Measurements from ENCODE around the gene NKAPL.
A peak's percentile ranks its signal among the peaks of the same experiment; 100 is the strongest.

NKAPL gene

GRCh38 chr6:28245206-28245941 lies 13.7 kb upstream of the NKAPL start:
- DNase-seq (ENCODE audit: low read depth in 2 of 2): no peak

- DNase-seq (ENCODE audit: low read depth in 2 of 2): no peak
Observed at GRCh38 chr6:28248916-28249315, 10.2 kb upstream of the NKAPL start.

DNA sequence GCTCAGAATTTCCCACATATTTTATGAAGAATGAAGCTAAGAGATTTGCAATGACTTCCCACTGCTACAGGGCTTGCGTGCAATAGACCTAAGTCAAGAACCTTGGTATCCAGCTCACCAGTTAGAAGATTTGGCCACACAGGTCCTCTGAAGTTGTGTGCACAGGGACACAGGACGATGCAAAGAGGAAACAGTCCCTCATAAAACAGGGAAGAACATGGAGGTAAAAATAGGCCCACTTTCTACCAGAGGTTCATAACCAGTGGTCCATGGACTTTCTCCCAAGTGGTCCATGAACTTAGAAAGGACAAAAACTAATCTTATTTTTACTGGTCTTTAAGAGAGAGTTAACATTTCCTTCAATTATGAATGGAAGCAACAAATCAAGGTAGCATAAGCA lies 8.3 kb upstream of the NKAPL start:
- no peak for DNase-seq (ENCODE audit: low read depth in 2 of 2)

GRCh38 chr6:28251661-28252008 lies 7.5 kb upstream of the NKAPL start:
- no peak for DNase-seq (ENCODE audit: low read depth in 2 of 2)

GRCh38 chr6:28252009-28252975 lies 6.8 kb upstream of the NKAPL start, which contains the start of gene ZKSCAN4:
Gene ZKSCAN4 (minus strand): TSS chr6:28252269. CDS start chr6:28251980, 289 bp downstream.
- peak; percentile 42 to 62 for DNase-seq (ENCODE audit: low read depth in 2 of 2)

DNA sequence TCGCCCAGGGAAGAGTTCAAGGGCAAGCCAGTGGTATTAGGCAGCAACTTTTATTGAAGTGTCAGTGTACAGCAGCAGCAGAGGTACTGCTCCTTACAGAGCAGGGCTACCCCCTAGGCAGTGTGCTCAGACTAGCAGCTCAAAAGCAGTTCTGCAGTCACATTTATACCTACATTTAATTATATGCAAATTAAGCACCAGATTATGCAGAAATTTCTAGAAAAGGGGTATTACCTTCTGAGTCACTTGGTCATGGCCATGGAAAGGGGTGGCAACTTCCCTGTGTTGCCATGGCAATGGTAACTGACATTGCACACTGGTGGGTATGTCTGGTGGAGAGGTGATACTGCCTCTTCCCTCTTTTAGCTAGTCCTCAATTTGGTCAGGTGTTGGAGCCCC lies 5.0 kb upstream of the NKAPL start:
- DNase-seq (ENCODE audit: low read depth in 2 of 2): no peak

GRCh38 chr6:28257042-28257441 lies 2.1 kb upstream of the NKAPL start:
- DNase-seq (ENCODE audit: low read depth in 2 of 2): no peak

- DNase-seq (ENCODE audit: low read depth in 2 of 2): no peak
Observed at GRCh38 chr6:28263922-28264321, 4.8 kb downstream of the NKAPL start.

DNA sequence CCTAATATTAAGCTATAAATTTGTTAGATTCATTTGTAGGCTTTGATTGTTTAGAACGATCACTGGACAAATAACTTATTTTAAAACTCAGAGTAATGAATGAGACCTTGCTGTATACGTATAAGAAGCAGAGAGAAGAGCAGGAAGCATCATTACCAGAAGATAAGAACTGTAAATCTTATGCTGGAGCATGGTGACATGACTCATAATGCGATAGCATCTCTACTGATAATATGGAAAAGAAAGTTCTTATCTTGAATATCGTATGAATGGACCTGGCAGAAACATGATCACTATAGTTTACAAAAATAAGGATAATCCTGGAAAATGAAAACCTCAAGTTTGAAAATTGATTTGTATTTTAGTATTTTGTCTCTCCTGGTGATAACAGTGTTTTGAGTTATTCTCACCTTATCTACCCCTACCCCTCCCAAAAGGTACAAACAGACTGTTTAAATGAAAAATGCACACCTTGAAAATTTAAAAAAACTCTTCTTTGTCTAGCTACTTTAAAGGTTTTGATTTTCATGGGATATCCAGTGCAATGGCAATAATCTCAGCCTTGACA lies 5.8 kb downstream of the NKAPL start:
- no peak for DNase-seq (ENCODE audit: low read depth in 2 of 2)

DNA sequence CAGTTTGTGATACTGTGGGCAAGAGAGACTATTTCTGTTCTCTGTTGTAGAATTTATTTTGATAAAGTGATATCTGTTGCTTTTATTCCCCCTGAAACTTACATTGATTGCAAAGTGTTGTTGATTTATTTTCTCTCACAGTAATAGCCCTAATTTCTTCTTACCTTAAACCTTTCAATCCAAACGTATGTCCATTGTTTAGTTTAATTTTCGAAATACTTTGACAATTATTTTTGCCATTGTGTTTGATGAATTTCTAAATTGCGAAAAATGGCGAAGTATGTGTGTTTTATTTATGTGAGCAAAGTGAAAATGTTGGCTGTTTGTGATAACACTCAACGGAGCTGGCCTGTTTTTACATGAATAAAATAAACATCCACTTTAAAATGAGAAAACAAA lies 7.5 kb downstream of the NKAPL start:
- no peak for DNase-seq (ENCODE audit: low read depth in 2 of 2)

- DNase-seq (ENCODE audit: low read depth in 2 of 2): peak; percentile 67 to 75
Observed at GRCh38 chr6:28266962-28267694, 8.0 kb downstream of the NKAPL start, which contains the start of gene ZSCAN26. Gene ZSCAN26 (plus strand): TSS chr6:28267143. CDS start chr6:28271920, 4,777 bp downstream.

- DNase-seq (ENCODE audit: low read depth in 2 of 2): no peak
Observed at GRCh38 chr6:28267695-28268059, 8.6 kb downstream of the NKAPL start.

DNA sequence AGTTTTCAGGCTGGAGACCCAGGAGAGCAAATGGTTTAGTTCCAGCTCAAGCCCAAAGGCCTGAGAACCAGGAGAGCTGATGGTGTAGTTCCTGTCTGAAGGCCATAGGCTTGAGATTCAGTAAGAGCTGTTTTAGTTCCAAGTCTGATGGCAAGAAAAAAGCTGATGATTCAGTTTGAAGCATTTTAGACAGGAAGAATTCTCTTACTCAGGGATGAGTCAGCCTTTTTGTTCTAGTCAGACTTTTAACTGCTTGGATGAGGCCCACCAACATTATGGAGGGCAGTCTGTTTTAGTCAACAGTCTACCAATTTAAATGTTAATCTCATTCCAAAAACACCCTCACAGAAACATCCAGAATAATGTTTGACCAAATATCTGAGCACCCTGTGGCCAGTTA lies 10.4 kb downstream of the NKAPL start:
- DNase-seq (ENCODE audit: low read depth in 2 of 2): no peak

GRCh38 chr6:28274888-28275287 lies 15.8 kb downstream of the NKAPL start:
- no peak for DNase-seq (ENCODE audit: low read depth in 2 of 2)

DNA sequence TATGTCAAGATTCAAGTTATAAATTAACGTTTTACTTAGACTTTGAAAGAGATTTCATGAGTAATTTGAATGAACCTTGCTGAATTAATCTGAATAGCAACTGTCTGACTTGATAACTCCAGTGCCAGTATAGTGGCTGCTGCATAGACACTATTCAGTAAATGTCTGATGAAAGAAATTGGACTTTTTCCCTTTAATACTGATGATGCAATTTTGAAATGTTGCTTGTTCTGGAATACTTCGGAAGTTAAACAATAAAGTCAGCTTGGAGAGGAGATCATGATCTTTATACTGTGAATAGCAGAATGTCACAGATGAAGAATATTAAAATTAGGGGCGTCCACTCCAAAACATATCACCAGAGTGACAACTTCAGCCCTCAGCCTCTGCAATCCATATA lies 18.6 kb downstream of the NKAPL start:
- no peak for DNase-seq (ENCODE audit: low read depth in 2 of 2)

GRCh38 chr6:28280595-28281287 lies 21.6 kb downstream of the NKAPL start:
- no peak for DNase-seq (ENCODE audit: low read depth in 2 of 2)

GRCh38 chr6:28281288-28282064 lies 22.4 kb downstream of the NKAPL start, which contains the start of gene PGBD1:
Gene PGBD1 (plus strand): TSS chr6:28281572. CDS start chr6:28283814, 2,242 bp downstream.
- peak; percentile 13 to 15 for DNase-seq (ENCODE audit: low read depth in 2 of 2)

GRCh38 chr6:28282926-28283325 lies 23.8 kb downstream of the NKAPL start:
- no peak for DNase-seq (ENCODE audit: low read depth in 2 of 2)

DNA sequence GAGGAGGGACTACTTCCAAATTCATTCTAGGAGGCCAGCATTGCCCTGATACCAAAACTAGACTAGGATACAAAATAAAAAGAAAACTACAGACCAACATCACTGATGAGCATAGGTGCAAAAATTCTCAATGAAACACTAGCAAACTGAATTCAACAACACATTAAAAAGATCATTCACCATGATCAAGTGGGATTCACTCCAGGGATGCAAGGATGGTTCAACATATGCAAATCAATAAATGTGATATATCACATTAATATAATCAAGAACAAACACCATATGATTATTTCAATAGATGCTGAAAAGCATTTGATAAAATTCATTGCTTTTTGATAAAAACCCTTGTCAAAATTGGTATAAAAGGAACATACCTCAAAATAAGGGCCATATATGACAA lies 32.5 kb downstream of the NKAPL start:
- DNase-seq (ENCODE audit: low read depth in 2 of 2): no peak

DNA sequence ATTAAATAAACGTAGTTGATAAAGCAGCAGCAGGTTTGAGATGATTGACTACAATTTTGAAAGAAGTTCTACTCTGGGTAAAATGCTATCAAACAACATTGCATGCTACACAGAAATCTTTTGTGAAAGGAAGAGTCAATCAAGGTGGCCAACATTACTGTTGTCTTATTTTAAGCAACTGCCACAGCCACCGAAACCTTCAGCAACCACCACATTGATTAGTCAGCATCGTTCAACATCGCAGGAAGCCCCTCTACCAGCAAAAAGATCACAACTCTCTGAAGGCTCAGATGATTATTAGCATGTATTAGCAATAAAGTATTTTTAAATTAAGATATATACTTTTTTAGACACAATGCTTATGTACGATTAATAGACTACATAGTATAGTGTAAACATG lies 36.2 kb downstream of the NKAPL start:
- DNase-seq (ENCODE audit: low read depth in 2 of 2): no peak
